Heart left ventricle (tissue), 16 donors: ENCODE results near the gene PCNT. TPM values are rescaled to one million over a fixed set of nuclear protein-coding genes. Genes with fewer than 3 reads are reported as not detected.

Experiments
- ATAC-seq, 4 donors: fragments of 200-7000 bp; cut with Tn5 transposase; one replicate each; pipeline ENCODE4 v1.9.1; 2020 to 2022; ENCODE audit warnings: moderate library complexity in 4 of 4, mild to moderate bottlenecking in 3 of 4, moderate number of reproducible peaks in 1 of 4
- DNase-seq, 5 donors: peaks; one replicate each; pipeline ENCODE4 v3.0.0-alpha.2; 2020
- H3K27ac ChIP-seq, 12 donors: fragments of 200-600 bp; sonication (generic) in 4 of 12; one replicate each; pipeline versions ENCODE4 v1.5.0 to v1.8.0; 2016 to 2022; ENCODE audit warnings: mild to moderate bottlenecking in 2 of 12
- H3K27me3 ChIP-seq, 9 donors: fragments of 200-600 bp; sonication (generic) in 2 of 9; one replicate each; pipeline versions ENCODE4 v1.5.1 to v1.8.0; 2016 to 2022; ENCODE audit warnings: mild to moderate bottlenecking in 3 of 9
- H3K36me3 ChIP-seq, 9 donors: fragments of 200-600 bp; sonication (generic) in 2 of 9; one replicate each; pipeline versions ENCODE4 v1.5.0 to v1.8.0; 2018 to 2022; ENCODE audit warnings: mild to moderate bottlenecking in 2 of 9
- H3K4me1 ChIP-seq, 12 donors: fragments of 200-600 bp; sonication (generic) in 4 of 12; one replicate each; pipeline versions ENCODE4 v1.5.0 to v1.8.0; 2016 to 2022; ENCODE audit warnings: mild to moderate bottlenecking in 3 of 12
- H3K4me3 ChIP-seq, 12 donors: fragments of 200-600 bp; sonication (generic) in 4 of 12; one replicate each; pipeline versions ENCODE4 v1.5.0 to v1.8.0; 2017 to 2022; ENCODE audit warnings: mild to moderate bottlenecking in 9 of 12, moderate library complexity in 4 of 12
- H3K9me3 ChIP-seq, 12 donors: fragments of 200-600 bp; sonication (generic) in 4 of 12; one replicate each; pipeline versions ENCODE4 v1.5.0 to v1.8.0; 2016 to 2022; ENCODE audit warnings: mild to moderate bottlenecking in 1 of 12
- CTCF ChIP-seq, 12 donors: fragments of 200-600 bp; sonication (generic) in 4 of 12; IDR thresholded peaks; one replicate each; pipeline versions ENCODE4 v1.5.0 to v1.8.0; 2018 to 2022; ENCODE audit warnings: antibody characterized with exemption in 12 of 12, mild to moderate bottlenecking in 5 of 12
- POLR2A ChIP-seq, 2 donors: fragments of 450-650 bp; IDR thresholded peaks; one replicate each; pipeline ENCODE4 v1.6.1; 2017; ENCODE audit warnings: antibody characterized with exemption in 2 of 2, mild to moderate bottlenecking in 2 of 2, moderate library complexity in 2 of 2
- WGBS, 4 donors: extraction: QIAGEN DNeasy Blood & Tissue Kit in 2 of 4; methylation state at CpG; one replicate each; pipeline versions ENCODE4 v1.1.5 to v1.1.7; 2013 to 2018; 5-methylcytosine and 5-hydroxymethylcytosine counted together
- intact Hi-C, 10 donors: fragments of 100-400 bp; cut with DNase I; formaldehyde crosslinking; loops; one replicate each; pipeline versions ENCODE4 v1.11.1 to v1.14.2; 2022
- polyA plus RNA-seq, 2 donors: library from polyadenylated mRNA; stranded (reverse); fragments of 200-250 nt; gene quantifications; one replicate each; pipeline ENCODE4 v1.2.3, GENCODE V29; 2013
- total RNA-seq, 9 donors: library from RNA; depleted of rRNA in 2 of 9; stranded (reverse); fragments of >200 nt in 2 of 9; fragmentation: NEBNext Ultra II Directional in 3 of 9; extraction: Animal tissue kit (Norgen Biotek cat#: 25700) in 3 of 9; gene quantifications; one replicate each; pipeline versions ENCODE4 v1.1.0 to v1.2.4, GENCODE V29; 2016 to 2023
- donor health status: ischemic (EF 13 %, LVEDD 7.1; RV severe dilation, severe dysfunction).
- donor health status: healthy with polysubstance abuse.
- donor health status: DM: no; HTN: yes; CAD: no.
- donor health status: DM: no; HTN: no; CAD: no.
- donor health status: ischemic (EF 25% LVEDD 6.9; RV normal size, moderate dysfunction).
- donor health status: ischemic (EF 25% LVEDD 5.7; RV mildly dilated, moderate dysfunction).
- donor health status: healthy.
- donor health status: DM: yes; HTN: yes; CAD: no.
- donor health status: ischemic (EF 35%, LVEDD 5.7; RV mildly dilated, moderate dysfunction).
- donor health status: nonischemic (EF 11% LVEDD 7.7; RV severe dilation, severe dysfunction).
- donor health status: DM: yes; HTN: yes; CAD: no.
- donor health status: PGD.
- donor health status: ischemic (EF 29% LVEDD 5.4; RV normal size, mild dysfunction).
- donor health status: nonischemic (EF 23%, LVEDD 6.1; RV moderate dilation, normal function).

The PCNT gene
- total and polyA plus RNA-seq, 11 donors: 17.0 to 73.0 (median 36.7) TPM

- Histone ChIP-seq H3K36me3 (peaks cover 2 to 85% (median 71%) of the 10 kb centered on the region in 9 donors), H3K4me1 (peaks cover 0 to 8% (median 0%) of the 10 kb centered on the region in 12 donors), H3K9me3 (no peaks in the 10 kb centered on the region), H3K27ac (no peak overlapping the region), H3K27me3 (no peaks in the 10 kb centered on the region), H3K4me3 (no peak overlapping the region)
- intact Hi-C loops: no loop called here
- WGBS, 4 donors: 87 to 93% (median 92%) methylated on average over 16 of the region's 16 CpGs
- no peak for TF ChIP-seq CTCF (IDR thresholded peaks at IDR 0.05)
- TF ChIP-seq POLR2A (IDR thresholded peaks at IDR 0.05): no peak
- ATAC-seq: peak in 2 of 4 donors; percentile 13 to 14
- no peak for DNase-seq
Observed at GRCh38 chr21:46363698-46364097, 39.7 kb downstream of the PCNT start.

GRCh38 chr21:46366091-46366490, 42.1 kb downstream of the PCNT start:
- WGBS, 4 donors: 94 to 97% (median 94%) methylated on average over 10 to 11 of the region's 11 CpGs
- Histone ChIP-seq H3K4me3 (no peak overlapping the region), H3K36me3 (peaks cover 2 to 69% (median 59%) of the 10 kb centered on the region in 9 donors), H3K27me3 (no peaks in the 10 kb centered on the region), H3K27ac (no peak overlapping the region), H3K9me3 (no peaks in the 10 kb centered on the region), H3K4me1 (peaks cover 0 to 16% (median 0%) of the 10 kb centered on the region in 12 donors)
- DNase-seq: no peak
- ATAC-seq: no peak
- intact Hi-C loops: no loop called here
- TF ChIP-seq CTCF (IDR thresholded peaks at IDR 0.05) (no peak), POLR2A (IDR thresholded peaks at IDR 0.05) (no peak)

GRCh38 chr21:46366561-46366960, 42.6 kb downstream of the PCNT start:
- DNase-seq (no peak), ATAC-seq (no peak)
- H3K36me3 ChIP-seq: peaks cover 2 to 66% (median 54%) of the 10 kb centered on the region in 9 donors
- no peak for TF ChIP-seq CTCF (IDR thresholded peaks at IDR 0.05)
- no peak for TF ChIP-seq POLR2A (IDR thresholded peaks at IDR 0.05)
- 88 to 93% (median 92%) methylated on average over 8 to 19 of the region's 19 CpGs for WGBS, 4 donors
- H3K4me3 ChIP-seq: no peak overlapping the region
- no peaks in the 10 kb centered on the region for H3K9me3 ChIP-seq
- no peaks in the 10 kb centered on the region for H3K27me3 ChIP-seq
- intact Hi-C loops: no loop called here
- H3K27ac ChIP-seq: no peak overlapping the region
- H3K4me1 ChIP-seq: peaks cover 0 to 16% (median 0%) of the 10 kb centered on the region in 12 donors

GRCh38 chr21:46366966-46367365, 43.0 kb downstream of the PCNT start:
- WGBS, 4 donors: 94 to 97% (median 96%) methylated on average over 20 of the region's 20 CpGs
- H3K4me1 ChIP-seq: peaks cover 0 to 16% (median 0%) of the 10 kb centered on the region in 12 donors
- no peaks in the 10 kb centered on the region for H3K9me3 ChIP-seq
- intact Hi-C loops: no loop called here
- peaks cover 2 to 66% (median 50%) of the 10 kb centered on the region in 9 donors for H3K36me3 ChIP-seq
- ATAC-seq (no peak), DNase-seq (no peak)
- TF ChIP-seq POLR2A (IDR thresholded peaks at IDR 0.05): no peak
- no peak for TF ChIP-seq CTCF (IDR thresholded peaks at IDR 0.05)
- no peak overlapping the region for H3K27ac ChIP-seq
- no peak overlapping the region for H3K4me3 ChIP-seq
- no peaks in the 10 kb centered on the region for H3K27me3 ChIP-seq
